ENCODE measurements around the gene DNAAF5. TPM values are rescaled to one million over a fixed set of nuclear protein-coding genes. Genes with fewer than 3 reads are reported as not detected.

DNAAF5 gene
- total and polyA plus RNA-seq, 2 donors (not counting 1 experiment from before 2014, with no cell fraction given) = 13.1 to 14.2 TPM

GRCh38 chr7:724298-724697 lies 2.2 kb upstream of the DNAAF5 start:
- Histone ChIP-seq H2AFZ (ENCODE audit: low read length) (no peak overlapping the region), H4K20me1 (ENCODE audit: control insufficient read depth, extremely low read depth, insufficient read depth, low read length) (no peaks in the 10 kb centered on the region), H3K4me2 (ENCODE audit: extremely low read depth, insufficient read depth, low read length) (no peak overlapping the region), H3K27ac (ENCODE audit: insufficient read depth, low read length) (no peak overlapping the region), H3K36me3 (ENCODE audit: control insufficient read depth, insufficient read depth, low read length) (no peaks in the 10 kb centered on the region), H3K4me3 (replicated peaks in 1 of 4; ENCODE audit: control extremely low read depth in 1 of 4, insufficient read depth in 1 of 4, low read depth in 3 of 4, low read length in 4 of 4) (no peak overlapping the region), H3K9ac (ENCODE audit: insufficient read depth, low read length) (no peak overlapping the region), H3K4me1 (ENCODE audit: control insufficient read depth, extremely low read depth, insufficient read depth, low read length) (peaks cover 9% of the 10 kb centered on the region), H3K79me2 (ENCODE audit: control insufficient read depth, insufficient read depth, low read length) (peaks cover 9% of the 10 kb centered on the region), H3K27me3 (ENCODE audit: control insufficient read depth, insufficient read depth, low read length) (no peaks in the 10 kb centered on the region), H3K9me3 (ENCODE audit: control insufficient read depth, insufficient read depth, low read depth, low read length) (no peaks in the 10 kb centered on the region)
- no peak for TF ChIP-seq EZH2 (IDR thresholded peaks at IDR 0.05; ENCODE audit: low read length, missing control alignments)
- TF ChIP-seq, protein P1, sequence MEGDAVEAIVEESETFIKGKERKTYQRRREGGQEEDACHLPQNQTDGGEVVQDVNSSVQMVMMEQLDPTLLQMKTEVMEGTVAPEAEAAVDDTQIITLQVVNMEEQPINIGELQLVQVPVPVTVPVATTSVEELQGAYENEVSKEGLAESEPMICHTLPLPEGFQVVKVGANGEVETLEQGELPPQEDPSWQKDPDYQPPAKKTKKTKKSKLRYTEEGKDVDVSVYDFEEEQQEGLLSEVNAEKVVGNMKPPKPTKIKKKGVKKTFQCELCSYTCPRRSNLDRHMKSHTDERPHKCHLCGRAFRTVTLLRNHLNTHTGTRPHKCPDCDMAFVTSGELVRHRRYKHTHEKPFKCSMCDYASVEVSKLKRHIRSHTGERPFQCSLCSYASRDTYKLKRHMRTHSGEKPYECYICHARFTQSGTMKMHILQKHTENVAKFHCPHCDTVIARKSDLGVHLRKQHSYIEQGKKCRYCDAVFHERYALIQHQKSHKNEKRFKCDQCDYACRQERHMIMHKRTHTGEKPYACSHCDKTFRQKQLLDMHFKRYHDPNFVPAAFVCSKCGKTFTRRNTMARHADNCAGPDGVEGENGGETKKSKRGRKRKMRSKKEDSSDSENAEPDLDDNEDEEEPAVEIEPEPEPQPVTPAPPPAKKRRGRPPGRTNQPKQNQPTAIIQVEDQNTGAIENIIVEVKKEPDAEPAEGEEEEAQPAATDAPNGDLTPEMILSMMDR (conservative IDR thresholded peaks at IDR 0.05 in 1 of 2, IDR thresholded peaks at IDR 0.05 in 1 of 2; ENCODE audit: low read depth in 1 of 2, low read length in 2 of 2) = no peak
- DNase-seq (ENCODE audit: low read depth in 2 of 2) = no peak

- H3K4me2 ChIP-seq (ENCODE audit: extremely low read depth, insufficient read depth, low read length) = peak overlapping the region; percentile 92
- DNase-seq (ENCODE audit: low read depth in 2 of 2) = peak; percentile 50 to 92
- H4K20me1 ChIP-seq (ENCODE audit: control insufficient read depth, extremely low read depth, insufficient read depth, low read length) = no peaks in the 10 kb centered on the region
- H3K27ac ChIP-seq (ENCODE audit: insufficient read depth, low read length) = no peak overlapping the region
- H3K36me3 ChIP-seq (ENCODE audit: control insufficient read depth, insufficient read depth, low read length) = peaks cover 2% of the 10 kb centered on the region
- H3K27me3 ChIP-seq (ENCODE audit: control insufficient read depth, insufficient read depth, low read length) = no peaks in the 10 kb centered on the region
- H3K9ac ChIP-seq (ENCODE audit: insufficient read depth, low read length) = no peak overlapping the region
- H3K4me1 ChIP-seq (ENCODE audit: control insufficient read depth, extremely low read depth, insufficient read depth, low read length) = peaks cover 9% of the 10 kb centered on the region
- no peak overlapping the region for H2AFZ ChIP-seq (ENCODE audit: low read length)
- TF ChIP-seq, protein P1 (conservative IDR thresholded peaks at IDR 0.05 in 1 of 2, IDR thresholded peaks at IDR 0.05 in 1 of 2; ENCODE audit: low read depth in 1 of 2, low read length in 2 of 2) = no peak
- TF ChIP-seq EZH2 (IDR thresholded peaks at IDR 0.05; ENCODE audit: low read length, missing control alignments) = no peak
- no peaks in the 10 kb centered on the region for H3K9me3 ChIP-seq (ENCODE audit: control insufficient read depth, insufficient read depth, low read depth, low read length)
- H3K4me3 ChIP-seq (replicated peaks in 1 of 4; ENCODE audit: control extremely low read depth in 1 of 4, insufficient read depth in 1 of 4, low read depth in 3 of 4, low read length in 4 of 4) = peak overlapping the region; percentile 42 to 71 (median 65)
- H3K79me2 ChIP-seq (ENCODE audit: control insufficient read depth, insufficient read depth, low read length) = peaks cover 10% of the 10 kb centered on the region
These were observed 1.1 kb upstream of the DNAAF5 start for GRCh38 chr7:725223-726005.

- Histone ChIP-seq H3K4me2 (ENCODE audit: extremely low read depth, insufficient read depth, low read length) (peak overlapping the region; percentile 44), H3K9me3 (ENCODE audit: control insufficient read depth, insufficient read depth, low read depth, low read length) (no peaks in the 10 kb centered on the region), H3K4me3 (replicated peaks in 1 of 4; ENCODE audit: control extremely low read depth in 1 of 4, insufficient read depth in 1 of 4, low read depth in 3 of 4, low read length in 4 of 4) (peak overlapping the region in 2 of 4 experiments; percentile 64 to 66), H3K4me1 (ENCODE audit: control insufficient read depth, extremely low read depth, insufficient read depth, low read length) (peaks cover 11% of the 10 kb centered on the region), H3K79me2 (ENCODE audit: control insufficient read depth, insufficient read depth, low read length) (peaks cover 10% of the 10 kb centered on the region), H4K20me1 (ENCODE audit: control insufficient read depth, extremely low read depth, insufficient read depth, low read length) (no peaks in the 10 kb centered on the region), H3K36me3 (ENCODE audit: control insufficient read depth, insufficient read depth, low read length) (peaks cover 4% of the 10 kb centered on the region), H3K27me3 (ENCODE audit: control insufficient read depth, insufficient read depth, low read length) (no peaks in the 10 kb centered on the region), H3K9ac (ENCODE audit: insufficient read depth, low read length) (peak overlapping the region; percentile 69), H2AFZ (ENCODE audit: low read length) (peak overlapping the region; percentile 30), H3K27ac (ENCODE audit: insufficient read depth, low read length) (no peak overlapping the region)
- no peak for DNase-seq (ENCODE audit: low read depth in 2 of 2)
- no peak for TF ChIP-seq EZH2 (IDR thresholded peaks at IDR 0.05; ENCODE audit: low read length, missing control alignments)
- TF ChIP-seq, protein P1 (conservative IDR thresholded peaks at IDR 0.05 in 1 of 2, IDR thresholded peaks at IDR 0.05 in 1 of 2; ENCODE audit: low read depth in 1 of 2, low read length in 2 of 2) = no peak
These were observed 280 bp downstream of the DNAAF5 start for GRCh38 chr7:726854-727103.

All from fibroblast of lung (primary cell).